H1 (cell line): ENCODE results near the gene DENND4A. TPM values are rescaled to one million over a fixed set of nuclear protein-coding genes. Genes with fewer than 3 reads are reported as not detected.

Experiments
- CTCF ChIA-PET: fragments of 300-600 bp; sonication (Branson Sonifier 250); formaldehyde crosslinking; loops from one replicate; lab custom pipeline; 2021; ENCODE audit not compliant: partially characterized antibody; lab: Charles Lee
- POLR2A ChIA-PET: fragments of 300-600 bp; sonication (Branson Sonifier 250); formaldehyde crosslinking; loops from one replicate; lab custom pipeline; 2021; ENCODE audit warnings: inconsistent platforms; ENCODE audit not compliant: partially characterized antibody; lab: Charles Lee
- DNase-seq, 2 experiments: peaks; one replicate each; pipeline versions ENCODE4 v3.0.0 to v3.0.0-alpha.2; 2010 to 2022; ENCODE audit warnings: low spot score in 2 of 2, low read depth in 1 of 2, mixed read lengths in 1 of 2
- FAIRE-seq: peaks from 2 replicates; lab custom pipeline; 2011; peaks lifted over from hg19 to GRCh38; lab: Jason Lieb, UNC
- H2AFZ ChIP-seq: 2 replicates; pipeline ENCODE4 v1.8.1; 2012; ENCODE audit warnings: low read length, inconsistent platforms
- H2AK5ac ChIP-seq: 2 replicates; pipeline ENCODE4 v1.6.1; 2013; ENCODE audit warnings: low read depth, low read length
- H2BK120ac ChIP-seq: replicated peaks from 2 replicates; pipeline ENCODE3; 2013; ENCODE audit warnings: low read depth, low read length, inconsistent platforms
- H2BK12ac ChIP-seq: 2 replicates; pipeline ENCODE4 v1.6.1; 2013; ENCODE audit warnings: low read depth, low read length
- H2BK15ac ChIP-seq: 2 replicates; pipeline ENCODE4 v1.6.1; 2013; ENCODE audit warnings: low read length
- H2BK20ac ChIP-seq: 2 replicates; pipeline ENCODE4 v1.6.1; 2013; ENCODE audit warnings: low read length
- H2BK5ac ChIP-seq: 2 replicates; pipeline ENCODE4 v1.6.1; 2013; ENCODE audit warnings: low read depth, low read length
- H3K14ac ChIP-seq: 2 replicates; pipeline ENCODE4 v1.6.1; 2013; ENCODE audit warnings: inconsistent platforms; ENCODE audit not compliant: insufficient read length
- H3K18ac ChIP-seq: 2 replicates; pipeline ENCODE4 v1.6.1; 2013; ENCODE audit warnings: low read length; ENCODE audit errors: extremely low read depth
- H3K23ac ChIP-seq: 2 replicates; pipeline ENCODE4 v1.6.1; 2013; ENCODE audit warnings: inconsistent platforms; ENCODE audit not compliant: insufficient read length
- H3K23me2 ChIP-seq: 2 replicates; pipeline ENCODE4 v1.6.1; 2013; ENCODE audit warnings: low read depth, low read length
- H3K27ac ChIP-seq: 2 replicates; pipeline ENCODE4 v1.6.1; 2011; ENCODE audit warnings: low read depth, low read length, inconsistent platforms
- H3K27me3 ChIP-seq, 4 experiments: replicated peaks in 1 of 4; 1 replicate in 1 of 4; 2 replicates in 3 of 4; pipeline versions ENCODE4 v1.6.1 to v1.8.1; 2011 to 2013; ENCODE audit warnings: low read length in 3 of 4, mild to moderate bottlenecking in 3 of 4, inconsistent platforms in 2 of 4, mixed read lengths in 2 of 4, moderate library complexity in 1 of 4; ENCODE audit not compliant: control insufficient read depth in 3 of 4, insufficient read depth in 3 of 4; ENCODE audit errors: extremely low read depth in 1 of 4
- H3K36me3 ChIP-seq, 4 experiments: 2 replicates each; pipeline versions ENCODE4 v1.6.1 to v1.8.1; 2011 to 2013; ENCODE audit warnings: mild to moderate bottlenecking in 4 of 4, low read length in 3 of 4, moderate library complexity in 2 of 4, control low read depth in 1 of 4, inconsistent platforms in 1 of 4; ENCODE audit not compliant: insufficient read depth in 4 of 4, control insufficient read depth in 2 of 4
- H3K4ac ChIP-seq: replicated peaks from 2 replicates; pipeline ENCODE3; 2013; ENCODE audit warnings: low read length, low read depth, mixed read lengths, inconsistent platforms; ENCODE audit not compliant: insufficient read length
- H3K4me1 ChIP-seq, 4 experiments: replicated peaks in 1 of 4; 1 replicate in 1 of 4; 2 replicates in 3 of 4; pipeline versions ENCODE4 v1.6.1 to v1.8.1; 2011 to 2013; ENCODE audit warnings: low read length in 3 of 4, inconsistent platforms in 2 of 4, mixed read lengths in 1 of 4; ENCODE audit not compliant: insufficient read depth in 4 of 4, control insufficient read depth in 3 of 4
- H3K4me2 ChIP-seq, 2 experiments: 2 replicates each; pipeline versions ENCODE4 v1.6.1 to v1.8.1; 2011 to 2013; ENCODE audit warnings: low read depth in 2 of 2, low read length in 2 of 2, control low read depth in 1 of 2, inconsistent platforms in 1 of 2, mild to moderate bottlenecking in 1 of 2; ENCODE audit not compliant: insufficient read depth in 1 of 2
- H3K4me3 ChIP-seq, 4 experiments: fragments of 200-600, 300-600 bp in 1 of 4; sonication (generic), shearing (Covaris generic), sonication (Bioruptor Twin) in 1 of 4; 2 replicates each; pipeline versions ENCODE4 v1.5.1 to v1.8.1; 2011 to 2016; ENCODE audit warnings: low read length in 4 of 4, low read depth in 3 of 4, control low read depth in 2 of 4, inconsistent platforms in 2 of 4, mild to moderate bottlenecking in 2 of 4, mixed read lengths in 1 of 4, moderate library complexity in 1 of 4; ENCODE audit not compliant: insufficient read depth in 2 of 4; ENCODE audit errors: extremely low read depth in 1 of 4
- H3K56ac ChIP-seq: replicated peaks from 2 replicates; pipeline ENCODE3; 2013; ENCODE audit warnings: low read depth, mild to moderate bottlenecking, mixed read lengths, low read length, inconsistent platforms; ENCODE audit not compliant: insufficient read length
- H3K79me1 ChIP-seq: 2 replicates; pipeline ENCODE4 v1.6.1; 2013; ENCODE audit warnings: low read depth, low read length, control low read depth
- H3K79me2 ChIP-seq, 2 experiments: 2 replicates each; pipeline versions ENCODE4 v1.6.1 to v1.8.1; 2012 to 2013; ENCODE audit warnings: low read length in 2 of 2, mild to moderate bottlenecking in 2 of 2, inconsistent platforms in 1 of 2; ENCODE audit not compliant: insufficient read depth in 2 of 2, control insufficient read depth in 1 of 2
- H3K9ac ChIP-seq, 4 experiments: replicated peaks in 1 of 4; 1 replicate in 1 of 4; 2 replicates in 3 of 4; pipeline versions ENCODE4 v1.6.1 to v1.8.1; 2011 to 2013; ENCODE audit warnings: low read depth in 3 of 4, low read length in 3 of 4, control low read depth in 2 of 4, mild to moderate bottlenecking in 2 of 4, moderate library complexity in 2 of 4, inconsistent platforms in 1 of 4; ENCODE audit errors: extremely low read depth in 1 of 4
- H3K9me3 ChIP-seq, 2 experiments: 2 replicates each; pipeline versions ENCODE4 v1.6.1 to v1.8.1; 2012 to 2013; ENCODE audit warnings: mild to moderate bottlenecking in 2 of 2, moderate library complexity in 2 of 2, control low read depth in 1 of 2, inconsistent platforms in 1 of 2, low read depth in 1 of 2, low read length in 1 of 2, mixed read lengths in 1 of 2; ENCODE audit not compliant: insufficient read depth in 2 of 2
- H4K20me1 ChIP-seq, 2 experiments: replicated peaks in 1 of 2; 2 replicates each; pipeline versions ENCODE3 to v1.8.1; 2011 to 2013; ENCODE audit warnings: inconsistent platforms in 2 of 2, low read length in 2 of 2, mild to moderate bottlenecking in 1 of 2; ENCODE audit not compliant: insufficient read depth in 2 of 2, control insufficient read depth in 1 of 2
- H4K5ac ChIP-seq: 2 replicates; pipeline ENCODE4 v1.6.1; 2013; ENCODE audit warnings: low read length, low read depth, mixed read lengths, inconsistent platforms; ENCODE audit not compliant: insufficient read length
- H4K8ac ChIP-seq: 2 replicates; pipeline ENCODE4 v1.8.0; 2013; ENCODE audit warnings: mild to moderate bottlenecking, moderate library complexity, low read length, inconsistent platforms; ENCODE audit not compliant: insufficient read depth; ENCODE audit errors: extremely low read depth
- H4K91ac ChIP-seq: replicated peaks from 2 replicates; pipeline ENCODE3; 2013; ENCODE audit warnings: low read length, mixed read lengths, inconsistent platforms; ENCODE audit not compliant: insufficient read length
- BACH1 ChIP-seq: IDR thresholded peaks from 2 replicates; pipeline ENCODE4 v1.6.1; 2012; ENCODE audit warnings: low read length, improper control_type of control experiment
- CBX5 ChIP-seq: fragments of 300-800, 300-1000 bp; sonication (generic); IDR thresholded peaks from 2 replicates; pipeline ENCODE4 v1.7.1; 2016; ENCODE audit warnings: antibody characterized with exemption, low read length, low read depth
- CHD1 ChIP-seq: IDR thresholded peaks from 2 replicates; pipeline ENCODE4 v1.6.1; 2012; ENCODE audit warnings: low read depth, low read length, improper control_type of control experiment
- EGR1 ChIP-seq: IDR thresholded peaks from 2 replicates; pipeline ENCODE4 v1.6.1; 2011; ENCODE audit warnings: low read depth, low read length, borderline replicate concordance
- HDAC6 ChIP-seq: IDR thresholded peaks from one replicate; pipeline ENCODE4 v1.7.1; 2012; ENCODE audit warnings: low read depth, mild to moderate bottlenecking, inconsistent platforms, low read length, moderate library complexity
- KDM1A ChIP-seq: fragments of 200-600, 300-600 bp; sonication (generic); IDR thresholded peaks from 2 replicates; pipeline ENCODE4 v1.7.1; 2016; ENCODE audit warnings: mild to moderate bottlenecking, low read length, borderline replicate concordance
- KDM4A ChIP-seq: IDR thresholded peaks from one replicate; pipeline ENCODE4 v1.7.1; 2012; ENCODE audit warnings: low read depth, mild to moderate bottlenecking, moderate library complexity, low read length, inconsistent platforms; ENCODE audit not compliant: severe bottlenecking
- POLR2A ChIP-seq, 2 experiments: IDR thresholded peaks; 1 replicate in 1 of 2; 2 replicates in 1 of 2; pipeline ENCODE4 v1.6.1; 2011; ENCODE audit warnings: low read depth in 2 of 2, low read length in 2 of 2, mild to moderate bottlenecking in 2 of 2; ENCODE audit errors: control extremely low read depth in 1 of 2
- RFX5 ChIP-seq: IDR thresholded peaks from 2 replicates; pipeline ENCODE4 v1.6.1; 2011; ENCODE audit warnings: low read depth, low read length, improper control_type of control experiment, borderline replicate concordance
- RNF2 ChIP-seq: fragments of 200-900, 300-1000 bp; sonication (generic); IDR thresholded peaks from 2 replicates; pipeline ENCODE4 v1.7.1; 2016; ENCODE audit warnings: borderline replicate concordance, low read depth, mild to moderate bottlenecking, antibody characterized with exemption, low read length; ENCODE audit not compliant: poor library complexity, severe bottlenecking; ENCODE audit errors: missing control alignments
- RXRA ChIP-seq: IDR thresholded peaks from 2 replicates; pipeline ENCODE4 v1.6.1; 2011; ENCODE audit warnings: low read depth, mild to moderate bottlenecking, low read length, moderate library complexity; ENCODE audit not compliant: insufficient read depth
- SIX5 ChIP-seq: IDR thresholded peaks from 2 replicates; pipeline ENCODE4 v1.6.1; 2011; ENCODE audit warnings: mild to moderate bottlenecking, low read depth, low read length
- SP2 ChIP-seq: IDR thresholded peaks from 2 replicates; pipeline ENCODE4 v1.6.1; 2012; ENCODE audit warnings: mild to moderate bottlenecking, low read length, inconsistent platforms
- WGBS, 2 experiments: shearing (Covaris generic) in 1 of 2; methylation state at CpG; one replicate each; pipeline versions ENCODE4 v1.1.6 to v1.1.7; 2013 to 2015; ENCODE audit warnings: low lambda C conversion rate in 2 of 2, mixed read lengths in 2 of 2, inconsistent platforms in 1 of 2, low coverage in 1 of 2, missing lambda C conversion rate in 1 of 2; ENCODE audit not compliant: insufficient replicate concordance in 2 of 2, insufficient coverage in 1 of 2, insufficient read length in 1 of 2; ENCODE audit errors: extremely low coverage in 1 of 2, missing lambda C conversion rate in 1 of 2; 5-methylcytosine and 5-hydroxymethylcytosine counted together
- polyA plus RNA-seq, 7 experiments: library from polyadenylated mRNA; depleted of rRNA in 3 of 7; stranded (reverse) in 5 of 7; unstranded in 2 of 7; fragments of >200 nt in 5 of 7; fragments of 200-250 nt in 2 of 7; gene quantifications; 1 replicate in 5 of 7; 2 replicates in 1 of 7; 4 replicates in 1 of 7; pipeline versions ENCODE4 v1.2.1 to v1.2.3, GENCODE V29; 2011 to 2013; ENCODE audit warnings: missing spikeins in 2 of 7, mixed read lengths in 2 of 7
- total RNA-seq: library from RNA; stranded (reverse); fragmentation: NEBNext Ultra II Directional; extraction: Animal tissue kit (Norgen Biotek cat#: 25700); gene quantifications from 2 replicates; pipeline ENCODE4 v1.2.1, GENCODE V29; 2021

The DENND4A gene
- total and polyA plus RNA-seq, 2 of the 8 experiments (the other 6 are each of a cell fraction or from before 2014, with no cell fraction given): 1.3 to 4.7 TPM

DNA sequence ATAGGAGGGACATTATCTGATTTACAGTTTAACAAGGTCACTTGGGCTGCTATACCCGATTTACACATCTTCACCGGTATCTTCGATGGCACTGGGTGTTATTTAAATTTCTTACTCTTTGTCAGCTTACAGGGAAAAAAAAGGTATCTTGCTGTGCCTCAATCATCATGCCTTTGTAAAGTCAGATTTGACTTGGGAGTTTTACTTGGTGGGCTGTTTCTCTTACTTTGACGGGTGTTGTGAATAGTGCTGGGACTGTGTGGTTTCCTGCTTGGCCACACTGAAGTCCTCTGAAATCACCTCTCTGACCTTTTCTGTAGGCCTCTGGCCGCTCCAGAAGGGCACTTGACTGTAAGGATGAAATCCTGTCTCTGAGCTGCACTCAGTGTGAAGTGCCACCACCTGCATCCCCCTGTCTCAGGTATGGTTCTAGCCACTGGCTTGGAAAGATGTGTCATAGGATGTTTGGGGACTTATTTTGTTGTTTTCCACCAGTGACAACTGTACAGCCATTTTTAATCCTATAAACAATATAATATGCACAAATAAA lies 173.5 kb downstream of the DENND4A start:
- ChIA-PET CTCF (interaction anchor here (0.7 kb wide), 1 partner anchor 217 kb away, joined by 5 read pairs; no protein-coding TSS in a partner anchor), POLR2A (interaction anchor here (1.6 kb wide), 1 partner anchor 8 kb away, joined by 9 read pairs; the partner anchor contains the start of gene INTS14)
- no peaks in the 10 kb centered on the region for H3K79me1 ChIP-seq
- H2BK15ac ChIP-seq: no peak overlapping the region
- no peaks in the 10 kb centered on the region for H3K27me3 ChIP-seq
- no peak overlapping the region for H2BK120ac ChIP-seq
- H2BK12ac ChIP-seq: no peak overlapping the region
- no peaks in the 10 kb centered on the region for H3K36me3 ChIP-seq
- H3K79me2 ChIP-seq: no peaks in the 10 kb centered on the region
- FAIRE-seq: peak; percentile 19
- H3K4me3 ChIP-seq: no peak overlapping the region
- H3K9me3 ChIP-seq: no peaks in the 10 kb centered on the region
- no peak overlapping the region for H3K18ac ChIP-seq
- no peak overlapping the region for H3K23ac ChIP-seq
- DNase-seq: no peak
- H3K27ac ChIP-seq: no peak overlapping the region
- H3K4me1 ChIP-seq: peaks cover 0 to 4% (median 2%) of the 10 kb centered on the region in 4 experiments; a peak in 3 of 7 replicates
- no peak overlapping the region for H4K8ac ChIP-seq
- 39% methylated on average over 5 of the region's 5 CpGs; no CpG with 5 or more reads in 1 of the 2 experiments for WGBS, 2 experiments
- H3K23me2 ChIP-seq: no peaks in the 10 kb centered on the region
- no peak overlapping the region for H3K9ac ChIP-seq
- H2AFZ ChIP-seq: no peak overlapping the region
- H3K4ac ChIP-seq: no peak overlapping the region
- no peak overlapping the region for H2BK20ac ChIP-seq
- no peak overlapping the region for H4K91ac ChIP-seq
- H2BK5ac ChIP-seq: no peak overlapping the region
- no peak overlapping the region for H2AK5ac ChIP-seq
- H3K14ac ChIP-seq: no peak overlapping the region
- H3K56ac ChIP-seq: no peak overlapping the region
- H4K5ac ChIP-seq: no peak overlapping the region
- no peaks in the 10 kb centered on the region for H4K20me1 ChIP-seq
- H3K4me2 ChIP-seq: peak overlapping the region; percentile 30 to 34; a peak in 3 of 4 replicates
- TF ChIP-seq RFX5 (no peak), KDM4A (no peak), CHD1 (no peak), SIX5 (no peak), KDM1A (no peak), BACH1 (no peak), SP2 (no peak), HDAC6 (no peak), CBX5 (no peak), POLR2A (IDR thresholded peaks at IDR 0.05; ENCODE audit: control extremely low read depth in 1 of 2, low read depth in 2 of 2, low read length in 2 of 2) (no peak), RNF2 (no peak), EGR1 (no peak), RXRA (no peak)
